NOMO-1 (cell line): ENCODE data around the gene PDE10A.
A peak's percentile ranks its signal among the peaks of the same experiment; 100 is the strongest.
"Not testable (repeated sequence)": the region's sequence is repeated elsewhere in the genome, so short reads cannot be mapped to it uniquely, and the experiment has no call there.

ENCODE experiments used
- DNase-seq, 2 experiments: peaks; one replicate each; lab custom pipeline; 2025; ENCODE audit not compliant: unreplicated experiment in 2 of 2; lab: John Stamatoyannopoulos, UW

The PDE10A gene

GRCh38 chr6:165486183-165487137 lies 176.6 kb downstream of the PDE10A start:
- no peak for DNase-seq

GRCh38 chr6:165484178-165484889 lies 178.7 kb downstream of the PDE10A start:
- no peak for DNase-seq

- no peak for DNase-seq
These were observed 181.1 kb downstream of the PDE10A start for GRCh38 chr6:165481921-165482320.

- no peak for DNase-seq
These were observed 182.1 kb downstream of the PDE10A start for GRCh38 chr6:165480916-165481315.

GRCh38 chr6:165478581-165478980 lies 184.5 kb downstream of the PDE10A start:
- no peak for DNase-seq

- DNase-seq = no peak
These were observed 193.6 kb downstream of the PDE10A start for GRCh38 chr6:165469483-165469882.

GRCh38 chr6:165468340-165469235 lies 194.5 kb downstream of the PDE10A start:
- no peak for DNase-seq

GRCh38 chr6:165463499-165463898 lies 199.5 kb downstream of the PDE10A start:
- DNase-seq = not testable (repeated sequence)

- DNase-seq = not testable (repeated sequence)
These were observed 203.3 kb downstream of the PDE10A start for GRCh38 chr6:165459605-165460301.

- DNase-seq = no peak
These were observed 204.9 kb downstream of the PDE10A start for GRCh38 chr6:165458134-165458533.

GRCh38 chr6:165456286-165456685 lies 206.8 kb downstream of the PDE10A start:
- no peak for DNase-seq

GRCh38 chr6:165455488-165455887 lies 207.6 kb downstream of the PDE10A start:
- DNase-seq = no peak

- no peak for DNase-seq
These were observed 209.6 kb downstream of the PDE10A start for GRCh38 chr6:165453395-165453794.

- DNase-seq = no peak
These were observed 211.2 kb downstream of the PDE10A start for GRCh38 chr6:165451838-165452237.

GRCh38 chr6:165448210-165448609 lies 214.8 kb downstream of the PDE10A start:
- no peak for DNase-seq

- DNase-seq = no peak
These were observed 215.9 kb downstream of the PDE10A start for GRCh38 chr6:165447141-165447540.

GRCh38 chr6:165446331-165446730 lies 216.7 kb downstream of the PDE10A start:
- DNase-seq = no peak

- no peak for DNase-seq
These were observed 219.6 kb downstream of the PDE10A start for GRCh38 chr6:165443462-165443861.

GRCh38 chr6:165441181-165441580 lies 221.9 kb downstream of the PDE10A start:
- DNase-seq = no peak

- DNase-seq = peak; percentile 2 to 29
These were observed 223.0 kb downstream of the PDE10A start for GRCh38 chr6:165439928-165440554.
